ENCODE data around the gene TIMM23. TPM values are rescaled to one million over a fixed set of nuclear protein-coding genes. Genes with fewer than 3 reads are reported as not detected.

TIMM23 gene
- total and polyA plus RNA-seq, 4 donors, result 41.8 to 66.8 (median 42.7) TPM

DNA sequence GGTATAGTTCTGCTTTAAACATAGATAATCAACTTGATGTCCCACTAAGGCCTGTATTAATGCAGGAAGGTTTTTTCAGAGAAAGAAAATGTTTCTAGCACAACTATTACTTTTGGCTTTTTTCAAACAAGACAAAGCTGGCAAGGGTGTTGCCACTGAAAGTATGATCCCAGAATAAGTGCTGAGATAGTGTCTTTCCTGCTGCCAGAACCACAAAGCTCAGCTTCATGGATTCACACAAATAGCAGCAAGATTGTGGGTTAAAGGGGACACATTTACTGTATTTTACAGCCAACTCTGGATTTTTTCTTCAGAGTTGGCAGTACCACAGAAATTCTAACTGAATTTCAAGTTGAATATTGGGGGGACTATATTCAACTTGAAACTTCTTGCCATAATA, 53.8 kb downstream of the TIMM23 start:
- Histone ChIP-seq H3K4me3 (ENCODE audit: low read depth in 1 of 3, low read length in 3 of 3) (no peak overlapping the region), H3K4me1 (ENCODE audit: control insufficient read depth in 4 of 4, insufficient read depth in 4 of 4, low read length in 3 of 4) (peaks cover 5 to 73% (median 64%) of the 10 kb centered on the region in 4 donors), H3K36me3 (ENCODE audit: control insufficient read depth in 4 of 4, insufficient read depth in 3 of 4, low read depth in 1 of 4, low read length in 3 of 4) (no peaks in the 10 kb centered on the region)

DNA sequence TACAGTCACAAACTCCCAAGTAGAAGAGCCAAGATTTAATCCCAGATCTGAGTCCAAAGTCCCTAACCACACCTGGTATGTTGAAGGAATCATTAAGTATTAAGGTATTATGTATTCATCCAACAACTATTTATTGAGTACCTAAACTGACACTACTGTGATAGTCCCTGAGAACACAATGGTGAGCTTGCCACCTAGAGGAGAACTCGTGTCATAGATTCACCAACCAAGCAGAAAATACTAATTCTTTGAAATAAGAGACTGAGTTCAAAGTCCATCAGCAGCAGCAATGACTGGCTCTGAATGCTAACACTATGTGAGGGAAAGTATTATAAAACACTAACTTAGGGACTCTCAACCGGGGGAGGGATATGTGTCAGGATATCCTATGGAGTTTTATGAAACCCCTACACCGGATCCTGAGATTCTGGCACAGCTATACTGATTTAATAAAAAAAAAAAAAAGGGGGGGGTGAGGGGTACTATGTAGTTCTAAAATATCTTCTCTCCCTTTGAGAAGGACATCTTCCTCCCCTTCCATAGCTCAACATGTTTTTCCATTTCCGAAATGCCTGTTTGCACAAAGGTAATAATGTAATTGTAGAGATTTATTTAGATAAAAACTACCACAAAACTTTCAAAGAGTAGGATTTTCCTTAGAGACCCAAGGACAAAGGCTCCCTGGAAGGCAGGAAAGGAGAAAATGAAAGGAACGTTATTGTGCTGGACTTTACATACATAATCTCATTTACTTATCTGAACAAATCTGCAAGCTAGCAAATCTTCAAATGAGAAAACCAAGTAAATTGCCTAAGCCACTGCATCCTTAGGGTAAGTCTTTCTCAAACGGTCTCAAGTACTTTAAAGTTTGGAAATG, 56.5 kb downstream of the TIMM23 start:
- 6% methylated on average over 6 of the region's 6 CpGs for WGBS
- Histone ChIP-seq H3K9ac (ENCODE audit: low read depth in 1 of 2, low read length in 2 of 2) (peak overlapping the region; percentile 63 to 98), H3K27ac (ENCODE audit: low read depth in 1 of 2, low read length in 2 of 2) (peak overlapping the region; percentile 90 to 91), H3K9me3 (ENCODE audit: control insufficient read depth in 4 of 4, low read length in 3 of 4) (no peaks in the 10 kb centered on the region), H3K4me1 (ENCODE audit: control insufficient read depth in 4 of 4, insufficient read depth in 4 of 4, low read length in 3 of 4) (peaks cover 4 to 80% (median 63%) of the 10 kb centered on the region in 4 donors), H3K36me3 (ENCODE audit: control insufficient read depth in 4 of 4, insufficient read depth in 3 of 4, low read depth in 1 of 4, low read length in 3 of 4) (no peaks in the 10 kb centered on the region), H3K4me3 (ENCODE audit: low read depth in 1 of 3, low read length in 3 of 3) (peak overlapping the region; percentile 81 to 85 (median 84)), H3K27me3 (ENCODE audit: control insufficient read depth in 4 of 4, insufficient read depth in 4 of 4, low read length in 3 of 4) (no peaks in the 10 kb centered on the region)
- no peak for DNase-seq (ENCODE audit: low spot score)
- TF ChIP-seq NR2F2 (IDR thresholded peaks at IDR 0.05) (no peak), HNF4A (conservative IDR thresholded peaks at IDR 0.05) (peak; percentile 95 to 97), GABPA (IDR thresholded peaks at IDR 0.05 in 1 of 2, conservative IDR thresholded peaks at IDR 0.05 in 1 of 2) (peak in 1 of 2 donors; percentile 64), FOXA2 (IDR thresholded peaks at IDR 0.05) (no peak)
- TF ChIP-seq, protein P1, sequence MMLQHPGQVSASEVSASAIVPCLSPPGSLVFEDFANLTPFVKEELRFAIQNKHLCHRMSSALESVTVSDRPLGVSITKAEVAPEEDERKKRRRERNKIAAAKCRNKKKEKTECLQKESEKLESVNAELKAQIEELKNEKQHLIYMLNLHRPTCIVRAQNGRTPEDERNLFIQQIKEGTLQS (IDR thresholded peaks at IDR 0.05), result peak; percentile 31
- TF ChIP-seq, protein P2, sequence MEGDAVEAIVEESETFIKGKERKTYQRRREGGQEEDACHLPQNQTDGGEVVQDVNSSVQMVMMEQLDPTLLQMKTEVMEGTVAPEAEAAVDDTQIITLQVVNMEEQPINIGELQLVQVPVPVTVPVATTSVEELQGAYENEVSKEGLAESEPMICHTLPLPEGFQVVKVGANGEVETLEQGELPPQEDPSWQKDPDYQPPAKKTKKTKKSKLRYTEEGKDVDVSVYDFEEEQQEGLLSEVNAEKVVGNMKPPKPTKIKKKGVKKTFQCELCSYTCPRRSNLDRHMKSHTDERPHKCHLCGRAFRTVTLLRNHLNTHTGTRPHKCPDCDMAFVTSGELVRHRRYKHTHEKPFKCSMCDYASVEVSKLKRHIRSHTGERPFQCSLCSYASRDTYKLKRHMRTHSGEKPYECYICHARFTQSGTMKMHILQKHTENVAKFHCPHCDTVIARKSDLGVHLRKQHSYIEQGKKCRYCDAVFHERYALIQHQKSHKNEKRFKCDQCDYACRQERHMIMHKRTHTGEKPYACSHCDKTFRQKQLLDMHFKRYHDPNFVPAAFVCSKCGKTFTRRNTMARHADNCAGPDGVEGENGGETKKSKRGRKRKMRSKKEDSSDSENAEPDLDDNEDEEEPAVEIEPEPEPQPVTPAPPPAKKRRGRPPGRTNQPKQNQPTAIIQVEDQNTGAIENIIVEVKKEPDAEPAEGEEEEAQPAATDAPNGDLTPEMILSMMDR (IDR thresholded peaks at IDR 0.05; ENCODE audit: low read depth, low read length, missing input control), result peak; percentile 80
- TF ChIP-seq, protein P3, sequence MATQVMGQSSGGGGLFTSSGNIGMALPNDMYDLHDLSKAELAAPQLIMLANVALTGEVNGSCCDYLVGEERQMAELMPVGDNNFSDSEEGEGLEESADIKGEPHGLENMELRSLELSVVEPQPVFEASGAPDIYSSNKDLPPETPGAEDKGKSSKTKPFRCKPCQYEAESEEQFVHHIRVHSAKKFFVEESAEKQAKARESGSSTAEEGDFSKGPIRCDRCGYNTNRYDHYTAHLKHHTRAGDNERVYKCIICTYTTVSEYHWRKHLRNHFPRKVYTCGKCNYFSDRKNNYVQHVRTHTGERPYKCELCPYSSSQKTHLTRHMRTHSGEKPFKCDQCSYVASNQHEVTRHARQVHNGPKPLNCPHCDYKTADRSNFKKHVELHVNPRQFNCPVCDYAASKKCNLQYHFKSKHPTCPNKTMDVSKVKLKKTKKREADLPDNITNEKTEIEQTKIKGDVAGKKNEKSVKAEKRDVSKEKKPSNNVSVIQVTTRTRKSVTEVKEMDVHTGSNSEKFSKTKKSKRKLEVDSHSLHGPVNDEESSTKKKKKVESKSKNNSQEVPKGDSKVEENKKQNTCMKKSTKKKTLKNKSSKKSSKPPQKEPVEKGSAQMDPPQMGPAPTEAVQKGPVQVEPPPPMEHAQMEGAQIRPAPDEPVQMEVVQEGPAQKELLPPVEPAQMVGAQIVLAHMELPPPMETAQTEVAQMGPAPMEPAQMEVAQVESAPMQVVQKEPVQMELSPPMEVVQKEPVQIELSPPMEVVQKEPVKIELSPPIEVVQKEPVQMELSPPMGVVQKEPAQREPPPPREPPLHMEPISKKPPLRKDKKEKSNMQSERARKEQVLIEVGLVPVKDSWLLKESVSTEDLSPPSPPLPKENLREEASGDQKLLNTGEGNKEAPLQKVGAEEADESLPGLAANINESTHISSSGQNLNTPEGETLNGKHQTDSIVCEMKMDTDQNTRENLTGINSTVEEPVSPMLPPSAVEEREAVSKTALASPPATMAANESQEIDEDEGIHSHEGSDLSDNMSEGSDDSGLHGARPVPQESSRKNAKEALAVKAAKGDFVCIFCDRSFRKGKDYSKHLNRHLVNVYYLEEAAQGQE (IDR thresholded peaks at IDR 0.05), result no peak
- TF ChIP-seq, protein P4, sequence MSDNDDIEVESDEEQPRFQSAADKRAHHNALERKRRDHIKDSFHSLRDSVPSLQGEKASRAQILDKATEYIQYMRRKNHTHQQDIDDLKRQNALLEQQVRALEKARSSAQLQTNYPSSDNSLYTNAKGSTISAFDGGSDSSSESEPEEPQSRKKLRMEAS (IDR thresholded peaks at IDR 0.05), result no peak

More for the DNA sequence above, 53.8 kb downstream of the TIMM23 start:
- Histone ChIP-seq H3K27ac (ENCODE audit: low read depth in 1 of 2, low read length in 2 of 2) (peak overlapping the region in 1 of 2 donors; percentile 25), H3K27me3 (ENCODE audit: control insufficient read depth in 4 of 4, insufficient read depth in 4 of 4, low read length in 3 of 4) (no peaks in the 10 kb centered on the region), H3K9ac (ENCODE audit: low read depth in 1 of 2, low read length in 2 of 2) (peak overlapping the region in 1 of 2 donors; percentile 69), H3K9me3 (ENCODE audit: control insufficient read depth in 4 of 4, low read length in 3 of 4) (no peaks in the 10 kb centered on the region)
- DNase-seq (ENCODE audit: low spot score), result no peak
- TF ChIP-seq FOXA2 (IDR thresholded peaks at IDR 0.05) (no peak), NR2F2 (IDR thresholded peaks at IDR 0.05) (no peak), RAD21 (IDR thresholded peaks at IDR 0.05) (no peak), HNF4A (conservative IDR thresholded peaks at IDR 0.05) (no peak), TAF1 (conservative IDR thresholded peaks at IDR 0.05) (no peak), RXRA (IDR thresholded peaks at IDR 0.05) (no peak), GABPA (IDR thresholded peaks at IDR 0.05 in 1 of 2, conservative IDR thresholded peaks at IDR 0.05 in 1 of 2) (no peak), FOXA1 (IDR thresholded peaks at IDR 0.05) (no peak), YY1 (IDR thresholded peaks at IDR 0.05) (no peak)
- TF ChIP-seq, protein P3 (IDR thresholded peaks at IDR 0.05), result no peak
- TF ChIP-seq, protein P4 (IDR thresholded peaks at IDR 0.05), result no peak
- TF ChIP-seq, protein P2 (IDR thresholded peaks at IDR 0.05; ENCODE audit: low read depth, low read length, missing input control), result no peak
- TF ChIP-seq, protein P1 (IDR thresholded peaks at IDR 0.05), result no peak
